Caco-2 (cell line): ENCODE measurements around the gene FAHD2A. TPM values are rescaled to one million over a fixed set of nuclear protein-coding genes. Genes with fewer than 3 reads are reported as not detected.

Source experiments
- BruUV-seq: library from RNA; stranded (reverse); fragments of 400-500 nt; replicated peaks from 2 replicates; lab custom pipeline; 2021; lab: Mats Ljungman, UMichigan
- CTCF ChIA-PET: fragments of 300-600 bp; sonication (Branson Sonifier 250); formaldehyde crosslinking; loops from one replicate; lab custom pipeline; 2022; ENCODE audit warnings: antibody characterized with exemption; lab: Charles Lee
- POLR2A ChIA-PET: fragments of 300-600 bp; sonication (Branson Sonifier 250); formaldehyde crosslinking; loops from one replicate; lab custom pipeline; 2022; ENCODE audit warnings: antibody characterized with exemption; lab: Charles Lee
- DNase-seq, 2 experiments: peaks; one replicate each; pipeline versions ENCODE4 v3.0.0 to v3.0.0-alpha.2; 2020 to 2022
- H3K27me3 ChIP-seq: replicated peaks from 2 replicates; pipeline ENCODE4 v1.6.0; 2011; ENCODE audit warnings: low read length; ENCODE audit not compliant: control insufficient read depth, insufficient read depth
- H3K36me3 ChIP-seq: 2 replicates; pipeline ENCODE4 v1.5.1; 2011; ENCODE audit warnings: low read length; ENCODE audit not compliant: control insufficient read depth, insufficient read depth
- H3K4me1 ChIP-seq: fragments of 250-450 bp; sonication (Bioruptor Pico); 2 replicates; pipeline ENCODE4 v1.5.1; 2020; ENCODE audit warnings: mild to moderate bottlenecking
- H3K4me3 ChIP-seq: 2 replicates; pipeline ENCODE4 v1.5.1; 2011; ENCODE audit warnings: low read depth, mild to moderate bottlenecking, control low read depth, low read length
- H3K9me3 ChIP-seq: fragments of 250-450 bp; sonication (Bioruptor Pico); 2 replicates; pipeline ENCODE4 v1.5.1; 2020; ENCODE audit warnings: mild to moderate bottlenecking, moderate library complexity
- H3K27ac Mint-ChIP-seq: one replicate; pipeline ENCODE4 v1.8.0; 2022; ENCODE audit warnings: mixed read lengths; ENCODE audit not compliant: unreplicated experiment
- H3K27me3 Mint-ChIP-seq: one replicate; pipeline ENCODE4 v1.8.0; 2022; ENCODE audit warnings: mixed read lengths; ENCODE audit not compliant: insufficient read depth, unreplicated experiment
- H3K36me3 Mint-ChIP-seq: one replicate; pipeline ENCODE4 v1.8.0; 2022; ENCODE audit warnings: mild to moderate bottlenecking, mixed read lengths; ENCODE audit not compliant: insufficient read depth, unreplicated experiment
- H3K4me1 Mint-ChIP-seq: one replicate; pipeline ENCODE4 v1.8.0; 2022; ENCODE audit warnings: low read depth, mixed read lengths; ENCODE audit not compliant: unreplicated experiment
- H3K4me3 Mint-ChIP-seq: one replicate; pipeline ENCODE4 v1.8.0; 2022; ENCODE audit warnings: mild to moderate bottlenecking, moderate library complexity, mixed read lengths; ENCODE audit not compliant: unreplicated experiment
- H3K9me3 Mint-ChIP-seq: one replicate; pipeline ENCODE4 v1.8.0; 2022; ENCODE audit warnings: mixed read lengths; ENCODE audit not compliant: unreplicated experiment
- CTCF ChIP-seq, 2 experiments: fragments of 200-600 bp in 1 of 2; IDR thresholded peaks; 1 replicate in 1 of 2; 2 replicates in 1 of 2; pipeline versions ENCODE4 v1.5.1 to v1.8.0; 2011 to 2022; ENCODE audit warnings: antibody characterized with exemption in 1 of 2, control low read depth in 1 of 2, inconsistent platforms in 1 of 2, low read depth in 1 of 2, low read length in 1 of 2, mild to moderate bottlenecking in 1 of 2, moderate library complexity in 1 of 2; ENCODE audit not compliant: insufficient read depth in 1 of 2, severe bottlenecking in 1 of 2, unreplicated experiment in 1 of 2
- intact Hi-C: fragments of 100-400 bp; cut with micrococcal nuclease; formaldehyde crosslinking; loops from one replicate; pipeline ENCODE4 v1.10.0; 2022; ENCODE audit not compliant: unreplicated experiment
- total RNA-seq: library from RNA; stranded (reverse); gene quantifications from 2 replicates; pipeline ENCODE4 v1.2.3, GENCODE V29; 2022

The FAHD2A gene
- total RNA-seq, 1 experiment from 2014 or later: 26.8 TPM

- H3K4me1 ChIP-seq: peaks cover 14% of the 10 kb centered on the region
- no peaks in the 10 kb centered on the region for H3K27me3 ChIP-seq
- H3K9me3 Mint-ChIP-seq: no peaks in the 10 kb centered on the region
- ChIA-PET POLR2A (no interaction called here), CTCF (interaction anchor here (1.0 to 1.2 kb wide), 3 partner anchors 13 to 137 kb away, joined by 3 to 11 read pairs (median 4); partner anchors contain the start of gene FAHD2A)
- no peak overlapping the region for H3K27ac Mint-ChIP-seq
- no peaks in the 10 kb centered on the region for H3K9me3 ChIP-seq
- no peaks in the 10 kb centered on the region for H3K36me3 ChIP-seq
- peaks cover 3% of the 10 kb centered on the region for H3K27me3 Mint-ChIP-seq
- no TSS peak for BruUV-seq
- no peak for DNase-seq
- no peaks in the 10 kb centered on the region for H3K36me3 Mint-ChIP-seq
- H3K4me3 ChIP-seq: no peak overlapping the region
- intact Hi-C loops: no loop called here
- TF ChIP-seq CTCF (IDR thresholded peaks at IDR 0.05; ENCODE audit: insufficient read depth in 1 of 2, low read depth in 1 of 2, low read length in 1 of 2, severe bottlenecking in 1 of 2, unreplicated experiment in 1 of 2): no peak
- no peaks in the 10 kb centered on the region for H3K4me1 Mint-ChIP-seq
- H3K4me3 Mint-ChIP-seq: no peak overlapping the region
These were observed 13.7 kb upstream of the FAHD2A start for GRCh38 chr2:95388856-95389244.

GRCh38 chr2:95389245-95390119 lies 13.0 kb upstream of the FAHD2A start:
- Histone ChIP-seq H3K36me3 (no peaks in the 10 kb centered on the region), H3K4me3 (no peak overlapping the region), H3K27me3 (no peaks in the 10 kb centered on the region), H3K9me3 (no peaks in the 10 kb centered on the region), H3K4me1 (peaks cover 14% of the 10 kb centered on the region)
- POLR2A ChIA-PET: no interaction called here
- DNase-seq: peak in 1 of 2 experiments; percentile 60
- Mint-ChIP-seq H3K36me3 (no peaks in the 10 kb centered on the region), H3K4me1 (no peaks in the 10 kb centered on the region), H3K27me3 (no peaks in the 10 kb centered on the region), H3K9me3 (no peaks in the 10 kb centered on the region), H3K27ac (no peak overlapping the region), H3K4me3 (no peak overlapping the region)
- CTCF ChIA-PET: interaction anchor here (0.6 to 1.2 kb wide), 5 partner anchors 10 to 137 kb away, joined by 3 to 11 read pairs (median 4); partner anchors contain the start of gene FAHD2A
- BruUV-seq: no TSS peak
- TF ChIP-seq CTCF (IDR thresholded peaks at IDR 0.05; ENCODE audit: insufficient read depth in 1 of 2, low read depth in 1 of 2, low read length in 1 of 2, severe bottlenecking in 1 of 2, unreplicated experiment in 1 of 2): peak; percentile 47 to 76
- intact Hi-C loops: no loop called here

GRCh38 chr2:95390272-95390880 lies 12.1 kb upstream of the FAHD2A start:
- intact Hi-C loops: no loop called here
- H3K9me3 ChIP-seq: no peaks in the 10 kb centered on the region
- no peaks in the 10 kb centered on the region for H3K27me3 ChIP-seq
- H3K36me3 ChIP-seq: no peaks in the 10 kb centered on the region
- H3K4me3 Mint-ChIP-seq: no peak overlapping the region
- H3K27me3 Mint-ChIP-seq: no peaks in the 10 kb centered on the region
- peak; percentile 32 to 54 for DNase-seq
- H3K4me1 ChIP-seq: peaks cover 14% of the 10 kb centered on the region
- BruUV-seq: no TSS peak
- no peaks in the 10 kb centered on the region for H3K36me3 Mint-ChIP-seq
- H3K27ac Mint-ChIP-seq: no peak overlapping the region
- ChIA-PET POLR2A (no interaction called here), CTCF (no interaction called here)
- H3K4me1 Mint-ChIP-seq: no peaks in the 10 kb centered on the region
- no peak overlapping the region for H3K4me3 ChIP-seq
- TF ChIP-seq CTCF (IDR thresholded peaks at IDR 0.05; ENCODE audit: insufficient read depth in 1 of 2, low read depth in 1 of 2, low read length in 1 of 2, severe bottlenecking in 1 of 2, unreplicated experiment in 1 of 2): no peak
- no peaks in the 10 kb centered on the region for H3K9me3 Mint-ChIP-seq
